Measurements from ENCODE around the gene ARL2BP.

Gene ARL2BP

DNA sequence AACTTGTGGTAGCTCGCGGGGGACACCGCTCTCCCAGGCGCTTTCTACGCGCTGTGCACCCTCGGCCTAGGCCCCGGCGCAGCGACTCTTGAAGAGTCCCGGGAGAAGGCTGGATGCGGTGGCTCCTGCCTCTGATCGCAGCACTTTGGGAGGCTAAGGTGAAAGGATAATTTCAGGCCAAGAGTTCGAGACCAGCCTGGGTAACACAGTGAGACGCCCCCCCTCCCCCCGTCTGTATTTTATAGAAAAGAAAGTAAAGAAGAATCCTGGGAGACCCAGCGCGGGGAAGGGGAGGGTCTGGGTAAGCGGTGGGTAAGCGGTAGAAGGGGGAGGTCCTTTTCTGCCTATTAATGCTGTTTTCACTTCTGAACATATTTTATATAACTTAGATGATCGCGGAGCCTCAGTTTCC, 39.9 kb downstream of the ARL2BP start:
- in situ Hi-C loops (cut with HindIII; ENCODE audit: low sequenced_read_pairs), result no loop called here
- peak overlapping the region; percentile 42 for H3K4me3 ChIP-seq (ENCODE audit: low read depth, low read length)
- DNase-seq (ENCODE audit: low read depth, low spot score), result no peak
- TF ChIP-seq, protein P1, sequence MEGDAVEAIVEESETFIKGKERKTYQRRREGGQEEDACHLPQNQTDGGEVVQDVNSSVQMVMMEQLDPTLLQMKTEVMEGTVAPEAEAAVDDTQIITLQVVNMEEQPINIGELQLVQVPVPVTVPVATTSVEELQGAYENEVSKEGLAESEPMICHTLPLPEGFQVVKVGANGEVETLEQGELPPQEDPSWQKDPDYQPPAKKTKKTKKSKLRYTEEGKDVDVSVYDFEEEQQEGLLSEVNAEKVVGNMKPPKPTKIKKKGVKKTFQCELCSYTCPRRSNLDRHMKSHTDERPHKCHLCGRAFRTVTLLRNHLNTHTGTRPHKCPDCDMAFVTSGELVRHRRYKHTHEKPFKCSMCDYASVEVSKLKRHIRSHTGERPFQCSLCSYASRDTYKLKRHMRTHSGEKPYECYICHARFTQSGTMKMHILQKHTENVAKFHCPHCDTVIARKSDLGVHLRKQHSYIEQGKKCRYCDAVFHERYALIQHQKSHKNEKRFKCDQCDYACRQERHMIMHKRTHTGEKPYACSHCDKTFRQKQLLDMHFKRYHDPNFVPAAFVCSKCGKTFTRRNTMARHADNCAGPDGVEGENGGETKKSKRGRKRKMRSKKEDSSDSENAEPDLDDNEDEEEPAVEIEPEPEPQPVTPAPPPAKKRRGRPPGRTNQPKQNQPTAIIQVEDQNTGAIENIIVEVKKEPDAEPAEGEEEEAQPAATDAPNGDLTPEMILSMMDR (IDR thresholded peaks at IDR 0.05; ENCODE audit: low read depth, low read length), result no peak

DNA sequence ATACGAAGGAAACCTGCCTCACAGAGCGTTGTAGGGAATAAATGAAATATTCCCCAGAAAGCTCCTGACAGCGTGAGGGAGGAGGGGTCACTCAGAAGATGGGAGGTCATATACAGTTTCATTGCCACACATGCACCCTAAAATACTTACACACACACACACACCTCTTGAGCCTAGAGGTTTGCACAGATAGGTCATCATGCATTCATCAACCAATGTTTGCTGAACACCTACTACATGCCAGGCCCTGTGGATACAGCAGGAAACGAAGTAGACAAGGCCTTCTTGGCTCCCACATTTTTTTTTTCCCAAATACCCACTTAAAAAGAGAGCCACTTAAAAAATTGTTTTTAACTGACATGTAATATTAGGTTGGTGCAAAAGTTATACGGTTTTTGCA, 40.3 kb downstream of the ARL2BP start:
- in situ Hi-C loops (cut with HindIII; ENCODE audit: low sequenced_read_pairs), result no loop called here
- TF ChIP-seq, protein P1 (IDR thresholded peaks at IDR 0.05; ENCODE audit: low read depth, low read length), result no peak
- H3K4me3 ChIP-seq (ENCODE audit: low read depth, low read length), result no peak overlapping the region
- no peak for DNase-seq (ENCODE audit: low read depth, low spot score)

- in situ Hi-C loops (cut with HindIII; ENCODE audit: low sequenced_read_pairs), result no loop called here
- TF ChIP-seq, protein P1 (IDR thresholded peaks at IDR 0.05; ENCODE audit: low read depth, low read length), result no peak
- no peak for DNase-seq (ENCODE audit: low read depth, low spot score)
- no peak overlapping the region for H3K4me3 ChIP-seq (ENCODE audit: low read depth, low read length)
Measured at GRCh38 chr16:57289391-57290257, 44.6 kb downstream of the ARL2BP start.

- H3K4me3 ChIP-seq (ENCODE audit: low read depth, low read length), result no peak overlapping the region
- TF ChIP-seq, protein P1 (IDR thresholded peaks at IDR 0.05; ENCODE audit: low read depth, low read length), result no peak
- no peak for DNase-seq (ENCODE audit: low read depth, low spot score)
- in situ Hi-C loops (cut with HindIII; ENCODE audit: low sequenced_read_pairs), result no loop called here
Measured at GRCh38 chr16:57297856-57298255, 52.8 kb downstream of the ARL2BP start.

DNA sequence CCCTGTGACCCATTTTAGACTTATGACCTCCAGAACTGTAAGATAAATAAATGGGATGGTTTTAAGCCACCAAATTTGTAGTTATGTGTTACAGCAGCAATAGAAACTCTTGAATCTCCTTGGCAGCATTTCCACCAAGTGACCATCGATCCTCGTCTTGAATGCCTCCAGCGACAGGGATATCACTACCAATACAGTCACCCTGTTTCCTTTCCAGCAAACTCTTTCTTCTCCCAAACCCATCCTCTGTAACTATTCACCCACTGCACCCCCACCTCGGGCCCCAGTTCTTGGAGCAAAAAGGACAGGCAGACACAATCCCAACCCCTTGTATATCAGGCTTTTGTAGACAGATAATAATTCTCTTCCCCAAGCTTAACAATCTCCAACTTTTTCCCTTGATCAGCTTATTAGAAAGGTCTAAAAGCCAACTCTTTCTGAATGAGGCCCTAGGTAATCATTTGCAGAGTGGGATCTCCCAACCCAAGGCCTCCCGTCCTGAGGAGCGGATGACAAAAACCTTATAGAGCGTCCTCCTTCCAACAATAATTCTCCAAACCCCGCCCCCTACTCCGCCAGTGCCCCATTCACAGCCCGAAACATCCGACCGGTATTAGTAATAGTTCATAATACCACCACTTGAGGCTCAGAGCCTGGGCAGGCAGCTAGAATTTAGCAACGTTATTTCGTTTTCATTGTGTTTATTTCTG, 54.1 kb downstream of the ARL2BP start:
- in situ Hi-C loops (cut with HindIII; ENCODE audit: low sequenced_read_pairs), result no loop called here
- H3K4me3 ChIP-seq (ENCODE audit: low read depth, low read length), result peak overlapping the region; percentile 56
- TF ChIP-seq, protein P1 (IDR thresholded peaks at IDR 0.05; ENCODE audit: low read depth, low read length), result peak; percentile 2
- DNase-seq (ENCODE audit: low read depth, low spot score), result no peak

DNA sequence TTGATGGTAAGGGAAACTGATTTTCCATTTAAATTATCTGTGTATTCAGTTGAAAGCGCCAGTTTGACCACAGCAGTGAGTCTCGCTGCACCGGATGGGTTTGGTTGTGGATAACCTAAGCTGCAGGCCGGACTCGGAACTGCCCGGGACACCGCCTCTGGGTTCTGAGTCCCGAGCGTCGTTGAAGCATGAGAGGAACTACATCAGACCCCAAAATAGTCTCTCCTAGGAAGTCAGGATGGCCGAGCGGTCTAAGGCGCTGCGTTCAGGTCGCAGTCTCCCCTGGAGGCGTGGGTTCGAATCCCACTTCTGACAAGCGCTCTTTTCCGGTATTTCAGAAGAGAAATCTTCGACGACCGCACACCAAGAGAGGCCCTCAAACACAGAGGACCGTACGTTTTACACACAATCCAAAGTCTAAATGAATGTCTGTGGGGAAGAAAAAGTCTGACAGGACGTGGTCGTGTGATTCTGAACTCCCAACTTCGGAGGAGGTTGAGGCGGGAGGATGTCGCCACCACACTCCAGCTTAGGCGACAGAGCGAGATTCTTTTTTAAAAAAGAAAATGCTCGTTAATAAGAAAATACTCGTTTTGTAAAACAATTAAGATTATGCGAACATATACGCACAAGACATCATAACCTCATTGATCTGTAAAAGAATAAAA, 54.8 kb downstream of the ARL2BP start:
- DNase-seq (ENCODE audit: low read depth, low spot score), result peak; percentile 96
- TF ChIP-seq, protein P1 (IDR thresholded peaks at IDR 0.05; ENCODE audit: low read depth, low read length), result no peak
- in situ Hi-C loops (cut with HindIII; ENCODE audit: low sequenced_read_pairs), result no loop called here
- H3K4me3 ChIP-seq (ENCODE audit: low read depth, low read length), result peak overlapping the region; percentile 56
